ENCODE data around the gene NEK11. TPM values are rescaled to one million over a fixed set of nuclear protein-coding genes. Genes with fewer than 3 reads are reported as not detected.
"Not testable (repeated sequence)": the region's sequence is repeated elsewhere in the genome, so short reads cannot be mapped to it uniquely, and the experiment has no call there.

NEK11 gene
- total RNA-seq, 1 donor from 2014 or later, result 1.2 TPM

DNA sequence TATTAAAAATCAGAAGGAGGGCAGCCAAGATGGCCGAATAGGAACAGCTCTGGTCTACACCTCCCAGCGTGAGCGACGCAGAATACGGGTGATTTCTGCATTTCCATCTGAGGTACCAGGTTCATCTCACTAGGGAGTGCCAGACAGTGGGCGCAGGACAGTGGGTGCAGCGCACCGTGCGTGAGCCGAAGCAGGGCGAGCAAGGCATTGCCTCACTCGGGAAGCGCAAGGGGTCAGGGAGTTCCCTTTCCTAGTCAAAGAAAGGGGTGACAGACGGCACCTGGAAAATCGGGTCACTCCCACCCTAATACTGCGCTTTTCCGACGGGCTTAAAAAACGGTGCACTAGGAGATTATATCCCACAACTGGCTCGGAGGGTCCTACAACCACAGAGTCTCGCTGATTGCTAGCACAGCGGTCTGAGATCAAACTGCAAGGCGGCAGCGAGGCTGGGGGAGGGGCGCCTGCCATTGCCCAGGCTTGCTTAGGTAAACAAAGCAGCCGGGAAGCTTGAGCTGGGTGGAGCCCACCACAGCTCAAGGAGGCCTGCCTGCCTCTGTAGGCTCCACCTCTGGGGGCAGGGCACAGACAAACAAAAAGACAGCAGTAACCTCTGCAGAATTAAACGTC, 304.9 kb downstream of the NEK11 start:
- DNase-seq; intact Hi-C loops (cut with micrococcal nuclease); ATAC-seq: not testable (repeated sequence)

DNA sequence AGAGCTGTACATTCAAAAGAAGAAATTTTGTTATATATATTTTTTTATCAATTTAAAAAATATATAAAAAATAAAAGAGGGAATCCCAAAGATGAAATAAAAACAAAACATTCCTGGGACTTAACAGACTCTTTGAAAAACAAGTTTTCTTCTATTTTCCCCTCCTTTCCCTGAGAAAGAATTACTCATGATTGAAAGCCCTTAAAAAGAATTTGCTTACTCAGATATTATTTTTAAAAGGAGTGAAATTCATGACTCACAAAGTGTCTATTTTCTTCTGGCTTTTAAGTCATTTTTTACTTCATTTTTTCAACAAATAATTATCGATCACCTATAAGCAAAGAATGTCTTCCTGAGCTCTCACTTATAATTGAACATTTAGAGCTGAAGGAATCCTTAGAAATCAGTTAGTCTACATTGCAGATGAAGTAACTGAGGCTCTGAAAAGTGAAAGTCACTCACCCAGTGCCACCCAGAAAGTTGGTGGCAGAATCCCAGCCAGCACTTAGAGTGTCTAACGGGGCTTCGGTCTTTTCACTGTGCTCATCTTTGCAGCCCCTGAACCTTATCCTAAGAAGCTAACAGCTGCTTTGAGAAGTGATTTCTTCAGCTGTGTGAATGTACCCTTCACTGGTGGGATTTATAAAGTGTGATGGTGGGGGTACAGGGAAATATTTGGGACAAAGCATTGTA, 312.4 kb downstream of the NEK11 start:
- DNase-seq (no peak), ATAC-seq (no peak)
- intact Hi-C loops (cut with micrococcal nuclease), result no loop called here

DNA sequence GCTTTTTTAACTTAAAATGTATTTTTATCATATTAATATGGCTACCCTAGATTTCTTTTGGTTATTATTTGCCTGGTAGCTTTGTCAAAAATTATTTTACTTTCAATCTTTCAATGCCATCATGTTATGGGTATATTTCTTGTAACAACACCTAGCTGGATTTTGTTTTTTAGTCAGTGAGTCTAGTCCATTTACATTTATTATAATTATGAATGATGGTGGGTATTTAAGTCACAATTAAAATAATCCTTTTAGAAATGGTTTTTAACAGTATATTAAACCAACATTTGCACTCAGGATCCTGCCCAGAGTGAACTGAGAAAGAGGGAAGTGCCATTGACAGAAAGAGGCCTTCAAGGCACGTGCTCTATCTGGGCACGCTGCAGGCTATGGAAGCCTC, 315.1 kb downstream of the NEK11 start:
- ATAC-seq, result no peak
- intact Hi-C loops (cut with micrococcal nuclease), result no loop called here
- DNase-seq, result no peak

DNA sequence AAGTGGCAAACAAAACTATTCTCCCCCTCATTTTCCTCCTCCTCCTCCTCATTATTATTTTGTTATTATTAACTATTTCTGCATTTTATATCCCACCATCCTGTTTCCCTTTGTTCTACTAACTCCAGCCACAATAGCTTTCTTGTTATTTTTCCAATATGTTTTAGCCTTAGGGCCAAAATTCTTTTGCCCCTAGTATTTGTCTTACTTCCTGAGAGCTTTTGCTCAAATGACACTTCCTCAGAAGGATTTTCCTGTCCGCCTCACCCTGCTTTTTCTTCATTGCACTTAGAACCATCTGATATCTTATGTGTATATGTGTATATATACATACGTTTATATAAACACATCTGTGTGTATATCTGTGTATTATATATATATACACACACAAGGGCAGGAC, 322.2 kb downstream of the NEK11 start:
- intact Hi-C loops (cut with micrococcal nuclease), result no loop called here
- ATAC-seq (no peak), DNase-seq (no peak)

GRCh38 chr3:131349454-131349853, 322.8 kb downstream of the NEK11 start:
- DNase-seq (no peak), ATAC-seq (peak; percentile 87)
- intact Hi-C loops (cut with micrococcal nuclease), result no loop called here

DNA sequence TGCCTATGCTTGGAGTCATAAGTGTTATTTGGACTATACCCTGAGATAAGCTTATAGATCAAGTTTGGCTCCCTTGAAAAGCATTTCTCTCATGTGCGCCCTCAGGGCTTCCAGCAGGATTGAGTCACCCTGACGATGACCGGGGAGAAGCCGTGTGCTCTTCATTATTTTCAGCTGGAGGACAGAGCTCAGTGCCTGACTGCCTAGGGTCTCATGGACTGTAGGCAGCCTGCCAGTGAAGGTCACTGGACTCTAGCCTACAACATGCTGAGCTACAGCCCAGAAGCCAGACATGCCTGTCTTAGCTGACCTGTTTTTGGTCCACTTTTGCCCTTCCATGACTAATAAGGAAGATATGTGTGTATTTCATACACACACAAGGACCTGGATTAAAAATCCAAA, 323.3 kb downstream of the NEK11 start:
- ATAC-seq (peak; percentile 83), DNase-seq (peak; percentile 47)
- intact Hi-C loops (cut with micrococcal nuclease), result no loop called here

- ATAC-seq (no peak), DNase-seq (no peak)
- intact Hi-C loops (cut with micrococcal nuclease), result no loop called here
Observed at GRCh38 chr3:131350506-131350905, 323.8 kb downstream of the NEK11 start.

GRCh38 chr3:131353016-131353877, 326.6 kb downstream of the NEK11 start:
- DNase-seq (no peak), ATAC-seq (peak; percentile 30)
- intact Hi-C loops (cut with micrococcal nuclease), result no loop called here

DNA sequence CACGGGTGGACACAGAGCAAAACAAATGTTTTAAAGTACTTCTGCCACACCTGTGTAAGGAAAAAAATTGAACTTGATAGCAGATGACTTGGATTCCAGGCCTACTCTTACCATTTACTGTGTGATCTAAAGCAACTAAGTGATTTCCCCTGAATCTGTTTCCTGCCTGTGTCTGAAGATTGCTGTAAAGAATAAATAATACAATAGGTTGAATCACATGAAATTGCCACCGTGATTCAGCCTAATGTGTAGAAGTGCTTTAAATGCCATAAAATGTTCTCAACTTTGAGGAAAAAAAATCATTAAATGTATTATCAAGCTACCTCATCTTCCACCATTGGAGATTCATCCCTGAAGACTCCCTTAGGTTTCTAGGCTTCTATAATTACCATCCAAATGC, 327.3 kb downstream of the NEK11 start:
- intact Hi-C loops (cut with micrococcal nuclease), result no loop called here
- no peak for ATAC-seq

DNA sequence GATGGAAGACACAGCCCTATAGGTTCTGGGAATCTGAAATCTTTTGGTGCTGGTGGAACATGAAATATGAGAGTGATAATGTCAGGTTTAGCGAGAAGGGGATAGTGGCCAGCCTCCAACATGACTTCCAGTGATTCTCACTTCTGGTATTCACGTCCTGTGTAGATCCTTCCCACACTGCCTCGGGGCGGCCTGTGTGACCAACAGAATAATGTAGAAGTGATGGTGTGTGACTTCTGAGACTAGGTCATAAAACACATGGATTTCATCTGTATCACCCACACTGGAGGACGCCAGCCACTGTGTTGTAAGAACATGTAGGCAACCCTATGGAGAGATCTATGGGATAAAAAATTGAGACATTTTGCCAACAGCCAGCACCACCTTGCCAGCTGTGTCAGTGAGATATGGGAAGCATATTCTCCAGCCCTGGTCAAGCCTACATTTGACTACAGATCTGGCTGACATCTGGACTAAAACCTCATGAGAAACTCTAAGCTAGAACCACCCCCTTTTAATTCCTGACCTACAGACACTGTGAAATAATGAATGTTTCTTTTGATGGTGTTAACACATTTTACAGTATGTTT, 329.4 kb downstream of the NEK11 start:
- ATAC-seq (no peak), DNase-seq (no peak)
- intact Hi-C loops (cut with micrococcal nuclease), result no loop called here

More for the DNA sequence above, 327.3 kb downstream of the NEK11 start:
- DNase-seq, result no peak

- no peak for ATAC-seq
- intact Hi-C loops (cut with micrococcal nuclease), result no loop called here
- DNase-seq, result no peak
Observed at GRCh38 chr3:131357275-131357674, 330.6 kb downstream of the NEK11 start.

- intact Hi-C loops (cut with micrococcal nuclease), result no loop called here
- ATAC-seq (no peak), DNase-seq (no peak)
Observed at GRCh38 chr3:131360191-131360755, 333.6 kb downstream of the NEK11 start.

DNA sequence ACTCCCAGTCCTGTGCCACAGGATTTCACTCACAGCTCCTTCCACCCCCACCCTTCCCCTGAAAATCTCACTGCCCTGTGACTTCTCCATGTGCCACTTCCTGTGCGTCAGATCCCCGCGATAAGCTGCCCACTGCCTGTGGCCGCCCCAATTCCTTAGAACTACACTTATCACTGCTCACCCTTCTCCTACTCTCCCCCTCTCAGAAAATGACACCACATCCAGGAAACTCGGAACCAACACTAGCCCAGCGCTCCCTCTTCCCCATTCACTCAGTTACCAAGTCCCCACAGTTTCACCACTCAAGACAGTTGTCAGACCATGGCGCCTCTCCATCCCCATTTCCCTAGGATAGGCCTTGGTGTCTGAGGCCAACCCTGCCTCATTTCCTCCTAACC, 334.4 kb downstream of the NEK11 start:
- ATAC-seq (peak; percentile 3), DNase-seq (peak; percentile 41)
- intact Hi-C loops (cut with micrococcal nuclease), result not testable (repeated sequence)

GRCh38 chr3:131361464-131362421, 335.1 kb downstream of the NEK11 start:
- intact Hi-C loops (cut with micrococcal nuclease), result no loop called here
- ATAC-seq (peak; percentile 96), DNase-seq (peak; percentile 90)

- no peak for DNase-seq
Observed at GRCh38 chr3:131363275-131363674, 336.6 kb downstream of the NEK11 start.

DNA sequence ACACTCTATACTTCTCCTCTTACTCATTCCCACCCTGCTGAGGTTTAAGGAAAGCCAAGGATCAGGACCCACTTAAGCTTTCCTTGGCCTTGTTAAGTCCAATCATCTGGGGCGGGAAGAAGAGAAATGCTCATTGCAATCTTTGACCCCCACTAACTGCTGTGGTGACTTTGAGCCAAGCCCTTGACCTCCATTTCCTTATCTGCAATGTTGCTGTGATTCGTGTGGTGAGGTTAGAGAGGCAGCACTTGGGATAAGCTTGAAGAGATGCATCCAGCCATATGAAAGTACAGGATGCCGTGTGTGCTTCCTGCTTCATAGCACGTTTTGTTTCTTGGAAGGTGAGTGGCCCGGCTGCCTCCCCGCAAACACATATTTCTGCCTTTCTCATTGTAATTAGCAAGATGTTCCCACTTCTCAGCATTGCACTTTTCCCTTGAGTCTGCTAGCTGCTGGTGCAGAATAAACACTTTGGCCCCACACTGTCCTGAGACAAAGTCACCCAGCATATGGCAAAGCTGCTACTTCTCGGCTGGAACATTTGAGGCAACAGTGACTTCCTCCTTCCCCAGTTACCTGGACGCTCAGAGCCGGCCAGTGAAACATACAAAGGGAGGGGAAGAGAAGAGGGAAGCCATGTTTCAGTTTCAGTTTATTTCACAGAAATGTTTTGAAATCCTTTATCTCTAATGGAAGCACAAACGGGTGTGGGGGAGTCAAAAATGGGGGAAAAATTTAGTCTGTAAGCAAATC, 344.4 kb downstream of the NEK11 start:
- intact Hi-C loops (cut with micrococcal nuclease), result no loop called here
- no peak for DNase-seq
- peak; percentile 17 for ATAC-seq

More at GRCh38 chr3:131363275-131363674, 336.6 kb downstream of the NEK11 start:
- intact Hi-C loops (cut with micrococcal nuclease), result no loop called here
- ATAC-seq, result no peak

- DNase-seq, result no peak
- peak; percentile 21 for ATAC-seq
- intact Hi-C loops (cut with micrococcal nuclease), result no loop called here
Observed at GRCh38 chr3:131371688-131372066, 345.0 kb downstream of the NEK11 start.

DNA sequence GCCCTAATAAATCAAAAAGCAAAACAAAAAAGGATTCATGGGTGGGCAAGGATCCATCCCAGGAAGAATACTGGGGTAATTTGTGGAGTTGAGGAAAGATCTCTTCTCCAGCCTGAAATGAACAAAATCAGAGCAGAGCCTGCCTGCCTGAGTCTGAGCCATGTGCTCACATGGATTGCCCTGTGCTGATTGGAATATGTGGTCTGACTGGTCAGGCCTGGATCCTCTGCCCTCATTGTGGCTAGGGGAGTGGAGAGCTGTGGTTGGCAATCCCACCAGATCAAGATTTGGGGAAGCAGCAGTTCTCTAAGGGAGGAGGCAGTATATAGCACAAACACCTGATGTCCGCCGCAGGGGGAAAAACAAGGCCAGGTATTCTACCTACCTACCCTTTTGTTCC, 348.1 kb downstream of the NEK11 start:
- intact Hi-C loops (cut with micrococcal nuclease), result no loop called here
- DNase-seq, result no peak
- no peak for ATAC-seq
